Measurements from ENCODE around the gene TRIM2. TPM values are rescaled to one million over a fixed set of nuclear protein-coding genes. Genes with fewer than 3 reads are reported as not detected.

Gene TRIM2
- total RNA-seq, 2 experiments from 2014 or later: 0.13 to 0.18 TPM

GRCh38 chr4:153383131-153383530, 178.9 kb downstream of the TRIM2 start:
- ChIA-PET CTCF (no interaction called here), POLR2A (no interaction called here)
- DNase-seq (no peak), ATAC-seq (no peak)
- Mint-ChIP-seq H3K36me3 (ENCODE audit: low read depth) (peaks cover 34% of the 10 kb centered on the region), H3K9me3 (ENCODE audit: insufficient read depth) (no peaks in the 10 kb centered on the region), H3K27ac (no peak overlapping the region), H3K27me3 (ENCODE audit: low read depth) (no peaks in the 10 kb centered on the region), H3K4me1 (ENCODE audit: low read depth) (peaks cover 2% of the 10 kb centered on the region), H3K4me3 (no peak overlapping the region)

- DNase-seq (no peak), ATAC-seq (no peak)
- Mint-ChIP-seq H3K27ac (no peak overlapping the region), H3K4me1 (ENCODE audit: low read depth) (peaks cover 2% of the 10 kb centered on the region), H3K4me3 (no peak overlapping the region), H3K27me3 (ENCODE audit: low read depth) (no peaks in the 10 kb centered on the region), H3K36me3 (ENCODE audit: low read depth) (peaks cover 34% of the 10 kb centered on the region), H3K9me3 (ENCODE audit: insufficient read depth) (no peaks in the 10 kb centered on the region)
- CTCF ChIA-PET: no interaction called here
- POLR2A ChIA-PET: no interaction called here
These were observed 179.9 kb downstream of the TRIM2 start for GRCh38 chr4:153384160-153384559.

GRCh38 chr4:153385784-153386183, 181.5 kb downstream of the TRIM2 start:
- Mint-ChIP-seq H3K4me3 (no peak overlapping the region), H3K36me3 (ENCODE audit: low read depth) (peaks cover 27% of the 10 kb centered on the region), H3K4me1 (ENCODE audit: low read depth) (peaks cover 2% of the 10 kb centered on the region), H3K27me3 (ENCODE audit: low read depth) (no peaks in the 10 kb centered on the region), H3K27ac (no peak overlapping the region), H3K9me3 (ENCODE audit: insufficient read depth) (no peaks in the 10 kb centered on the region)
- ChIA-PET POLR2A (no interaction called here), CTCF (interaction anchor here (1.2 to 1.3 kb wide), 2 partner anchors 136 to 188 kb away, joined by 3 to 4 read pairs; no protein-coding TSS in a partner anchor)
- ATAC-seq (no peak), DNase-seq (no peak)

GRCh38 chr4:153387981-153388380, 183.7 kb downstream of the TRIM2 start:
- POLR2A ChIA-PET: no interaction called here
- no peak overlapping the region for H3K4me3 Mint-ChIP-seq
- no peaks in the 10 kb centered on the region for H3K9me3 Mint-ChIP-seq (ENCODE audit: insufficient read depth)
- H3K27me3 Mint-ChIP-seq (ENCODE audit: low read depth): no peaks in the 10 kb centered on the region
- peaks cover 37% of the 10 kb centered on the region for H3K36me3 Mint-ChIP-seq (ENCODE audit: low read depth)
- peaks cover 1% of the 10 kb centered on the region for H3K4me1 Mint-ChIP-seq (ENCODE audit: low read depth)
- CTCF ChIA-PET: no interaction called here
- no peak for DNase-seq
- ATAC-seq: no peak
- no peak overlapping the region for H3K27ac Mint-ChIP-seq

Other genes with a start within 250 kb of the TRIM2 start
- 10 to 100 TPM; 37.4 to 38.3 TPM for gene MND1, start 140.2 kb downstream of the TRIM2 start, total RNA-seq

Measured in activated CD8-positive, alpha-beta T cell treated with anti-CD3 and anti-CD28 coated beads, Interleukin-2, amount 10 ng/mL, durations not matched to agents 7 days and 5 days (primary cell).